Activated naive CD4-positive, alpha-beta T cell treated with anti-CD3 and anti-CD28 coated beads, Interleukin-2, amount 50 U/mL, for 16 hours (primary cell): Measurements from ENCODE around the gene OPN1SW.

ENCODE experiments used
- DNase-seq: peaks from one replicate; pipeline ENCODE4 v3.0.0-alpha.2; 2020

Gene OPN1SW, protein sequence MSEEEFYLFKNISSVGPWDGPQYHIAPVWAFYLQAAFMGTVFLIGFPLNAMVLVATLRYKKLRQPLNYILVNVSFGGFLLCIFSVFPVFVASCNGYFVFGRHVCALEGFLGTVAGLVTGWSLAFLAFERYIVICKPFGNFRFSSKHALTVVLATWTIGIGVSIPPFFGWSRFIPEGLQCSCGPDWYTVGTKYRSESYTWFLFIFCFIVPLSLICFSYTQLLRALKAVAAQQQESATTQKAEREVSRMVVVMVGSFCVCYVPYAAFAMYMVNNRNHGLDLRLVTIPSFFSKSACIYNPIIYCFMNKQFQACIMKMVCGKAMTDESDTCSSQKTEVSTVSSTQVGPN

GRCh38 chr7:128775744-128776474, at the start of gene OPN1SW:
Gene OPN1SW, minus strand, starts transcription at chr7:128775794. Its CDS starts 13 bp downstream, at chr7:128775781.
- DNase-seq, result no peak

GRCh38 chr7:128821724-128822123, 46.1 kb upstream of the OPN1SW start:
- no peak for DNase-seq

GRCh38 chr7:128818694-128819093, 43.1 kb upstream of the OPN1SW start:
- no peak for DNase-seq

- DNase-seq, result no peak
Measured at GRCh38 chr7:128815289-128815942, 39.8 kb upstream of the OPN1SW start.

GRCh38 chr7:128814499-128814898, 38.9 kb upstream of the OPN1SW start:
- DNase-seq, result no peak

- DNase-seq, result no peak
Measured at GRCh38 chr7:128812514-128813168, 37.0 kb upstream of the OPN1SW start.

- no peak for DNase-seq
Measured at GRCh38 chr7:128811631-128812430, 36.2 kb upstream of the OPN1SW start.

DNA sequence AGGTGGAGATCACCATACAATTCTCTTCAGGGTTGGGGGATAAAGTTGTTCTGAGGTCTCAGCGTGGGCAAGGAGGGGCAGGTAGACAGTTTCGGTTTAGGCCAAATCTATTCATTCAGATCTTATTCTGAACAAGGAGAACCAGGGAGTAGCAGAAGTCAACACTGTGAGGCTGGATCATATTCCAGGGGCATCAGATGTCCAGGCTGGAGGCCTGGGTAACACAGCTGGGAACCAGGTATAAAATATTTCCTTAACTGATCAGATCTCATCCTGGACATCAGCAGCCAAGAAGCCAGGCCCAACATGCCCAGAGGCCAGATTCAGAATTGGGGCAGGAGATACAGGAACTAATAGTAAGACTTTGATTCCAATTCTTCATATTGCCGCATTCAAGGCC, 35.4 kb upstream of the OPN1SW start:
- no peak for DNase-seq

DNA sequence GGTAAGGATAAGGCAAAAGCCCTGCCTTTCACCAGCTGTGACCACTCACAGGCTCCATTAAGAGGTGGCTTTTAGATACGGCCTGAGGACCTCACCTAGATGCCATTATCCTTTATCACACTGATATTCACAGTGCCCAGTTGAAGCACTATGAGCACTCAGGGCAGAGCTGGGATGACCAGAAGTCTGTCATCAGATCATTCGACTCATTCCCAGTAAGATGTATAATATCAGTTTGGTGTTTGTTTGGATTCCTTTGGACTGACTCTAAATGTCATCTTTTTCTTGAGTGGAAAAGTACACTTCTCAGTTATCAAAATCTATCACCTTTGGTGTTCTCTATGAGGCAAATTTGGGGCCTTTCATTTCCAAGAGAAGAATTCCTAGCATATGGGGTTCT, 34.9 kb upstream of the OPN1SW start:
- DNase-seq, result no peak

DNA sequence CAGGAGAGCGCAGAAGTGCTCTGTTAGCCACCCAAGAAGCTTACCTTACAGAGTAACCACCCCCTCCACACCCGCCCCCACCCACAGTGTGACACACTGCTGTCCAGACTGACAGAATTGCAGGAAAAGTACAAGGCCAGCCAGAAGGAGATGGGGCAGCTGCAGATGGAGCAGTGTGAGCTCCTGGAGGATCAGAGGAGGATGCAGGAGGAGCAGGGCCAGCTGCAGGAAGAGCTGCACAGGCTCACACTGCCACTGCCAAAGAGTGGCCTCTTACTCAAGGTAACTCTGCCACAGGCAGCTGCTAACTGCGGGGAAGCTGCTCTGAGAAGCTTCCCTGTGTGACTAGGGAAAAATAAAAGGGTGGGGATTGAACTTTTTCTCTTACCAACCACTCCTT, 33.8 kb upstream of the OPN1SW start:
- DNase-seq, result no peak

DNA sequence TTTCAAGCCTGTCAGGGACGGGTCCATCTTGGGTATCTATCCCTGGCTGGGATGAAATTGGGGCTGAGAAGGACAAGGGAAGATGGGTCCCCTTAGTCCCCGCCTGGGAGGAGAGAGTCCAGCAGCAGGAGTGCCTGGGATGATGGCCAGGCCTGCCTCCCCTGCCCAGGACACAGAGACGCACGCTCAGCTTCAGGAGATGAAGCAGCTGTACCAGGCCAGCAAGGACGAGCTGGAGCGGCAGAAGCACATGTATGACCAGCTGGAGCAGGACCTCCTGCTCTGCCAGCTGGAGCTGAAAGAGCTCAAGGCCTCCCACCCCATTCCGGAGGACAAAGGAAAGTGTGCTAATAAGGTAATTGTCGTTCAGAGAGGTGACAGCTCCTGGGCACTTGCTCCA, 31.6 kb upstream of the OPN1SW start:
- no peak for DNase-seq

GRCh38 chr7:128805225-128805624, 29.6 kb upstream of the OPN1SW start:
- DNase-seq, result no peak

GRCh38 chr7:128804484-128804883, 28.9 kb upstream of the OPN1SW start:
- DNase-seq, result no peak

GRCh38 chr7:128801667-128802418, 26.2 kb upstream of the OPN1SW start:
- DNase-seq, result no peak

GRCh38 chr7:128801003-128801402, 25.4 kb upstream of the OPN1SW start:
- DNase-seq, result no peak

GRCh38 chr7:128800567-128800966, 25.0 kb upstream of the OPN1SW start:
- no peak for DNase-seq

GRCh38 chr7:128799451-128799850, 23.9 kb upstream of the OPN1SW start:
- DNase-seq, result no peak

DNA sequence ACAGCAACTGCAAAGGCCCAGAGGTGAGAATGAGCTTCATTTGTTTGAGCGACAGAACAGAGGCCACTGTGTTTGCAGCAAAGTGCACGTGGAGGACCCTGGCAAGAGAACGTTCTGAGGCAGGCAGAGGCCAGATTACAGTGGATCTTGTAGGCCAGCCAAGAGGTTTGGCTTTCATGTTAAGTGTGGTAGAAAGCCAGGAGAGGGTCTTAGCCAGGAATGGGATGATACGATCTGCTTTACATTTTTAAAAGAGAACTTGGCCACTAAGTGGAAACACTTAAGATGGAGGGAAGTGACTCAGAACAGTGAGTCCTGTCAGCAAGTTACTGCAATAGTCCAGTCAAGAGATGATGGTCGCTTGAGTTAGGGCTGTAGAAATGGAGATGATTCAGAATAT, 20.7 kb upstream of the OPN1SW start:
- DNase-seq, result no peak

- DNase-seq, result no peak
Measured at GRCh38 chr7:128795129-128795528, 19.5 kb upstream of the OPN1SW start.

DNA sequence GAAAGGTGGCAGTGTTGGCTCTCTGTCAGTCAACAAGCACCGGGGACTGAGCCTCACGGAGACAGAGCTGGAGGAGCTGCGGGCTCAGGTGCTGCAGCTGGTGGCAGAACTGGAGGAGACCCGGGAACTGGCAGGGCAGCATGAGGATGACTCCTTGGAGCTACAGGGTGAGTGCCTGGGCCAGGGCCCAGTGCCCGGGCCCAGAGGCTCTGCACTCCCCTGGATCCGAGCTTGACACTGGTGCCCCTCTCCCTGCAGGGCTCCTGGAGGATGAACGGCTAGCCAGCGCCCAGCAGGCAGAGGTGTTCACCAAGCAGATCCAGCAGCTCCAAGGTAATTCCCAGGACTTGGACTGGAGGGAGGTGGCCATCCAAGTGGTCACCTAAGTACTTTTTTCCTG, 18.8 kb upstream of the OPN1SW start:
- DNase-seq, result no peak

GRCh38 chr7:128794020-128794419, 18.4 kb upstream of the OPN1SW start:
- DNase-seq, result no peak

GRCh38 chr7:128793181-128793547, 17.6 kb upstream of the OPN1SW start:
- no peak for DNase-seq
